B cell (primary cell): ENCODE data around the gene NAP1L1. TPM values are rescaled to one million over a fixed set of nuclear protein-coding genes. Genes with fewer than 3 reads are reported as not detected.

ENCODE experiments used
- ATAC-seq: fragments of 200-7000 bp; cut with Tn5 transposase; one replicate; pipeline ENCODE4 v1.10.0; 2021; ENCODE audit warnings: low read depth, mild to moderate bottlenecking, moderate number of reproducible peaks, moderate library complexity
- CTCF ChIA-PET: fragments of 350-600 bp; sonication (Branson Sonifier 250); formaldehyde crosslinking; loops from one replicate; lab custom pipeline; 2021; ENCODE audit warnings: antibody characterized with exemption, inconsistent platforms; lab: Charles Lee
- POLR2A ChIA-PET: fragments of 350-600 bp; sonication (Branson Sonifier 250); formaldehyde crosslinking; loops from one replicate; lab custom pipeline; 2021; ENCODE audit warnings: antibody characterized with exemption; lab: Charles Lee
- DNase-seq: peaks from one replicate; pipeline ENCODE4 v3.0.0; 2013
- H2AFZ ChIP-seq: 2 replicates; pipeline ENCODE4 v1.6.1; 2012; ENCODE audit warnings: mild to moderate bottlenecking, low read depth, low read length; ENCODE audit not compliant: insufficient read depth, poor library complexity, severe bottlenecking
- H3K27ac ChIP-seq, 2 donors: 1 replicate in 1 of 2; 2 replicates in 1 of 2; pipeline ENCODE4 v1.5.1; 2012 to 2013; ENCODE audit warnings: low read length in 2 of 2, mild to moderate bottlenecking in 2 of 2, moderate library complexity in 1 of 2
- H3K27me3 ChIP-seq, 4 experiments: fragments of 200-600 bp in 1 of 4; sonication (generic) in 1 of 4; replicated peaks in 1 of 4; 1 replicate in 2 of 4; 2 replicates in 2 of 4; pipeline versions ENCODE4 v1.6.1 to v1.7.0; 2013 to 2016; ENCODE audit warnings: low read length in 3 of 4, mild to moderate bottlenecking in 2 of 4, mixed read lengths in 1 of 4, moderate library complexity in 1 of 4; ENCODE audit not compliant: insufficient read depth in 4 of 4, control insufficient read depth in 3 of 4; ENCODE audit errors: control extremely low read depth in 1 of 4
- H3K36me3 ChIP-seq, 2 experiments: replicated peaks in 1 of 2; 1 replicate in 1 of 2; 2 replicates in 1 of 2; pipeline versions ENCODE4 v1.6.1 to v1.7.1; 2013; ENCODE audit warnings: low read length in 1 of 2; ENCODE audit not compliant: insufficient read depth in 2 of 2, control insufficient read depth in 1 of 2; ENCODE audit errors: control extremely low read depth in 1 of 2, extremely low read depth in 1 of 2
- H3K4me1 ChIP-seq, 2 donors: fragments of 200-600 bp in 1 of 2; sonication (generic) in 1 of 2; 1 replicate in 1 of 2; 2 replicates in 1 of 2; pipeline versions ENCODE4 v1.5.1 to v1.6.1; 2013 to 2017; ENCODE audit warnings: low read length in 2 of 2; ENCODE audit not compliant: control insufficient read depth in 2 of 2, insufficient read depth in 2 of 2
- H3K4me2 ChIP-seq: replicated peaks from 2 replicates; pipeline ENCODE3; 2012; ENCODE audit warnings: mild to moderate bottlenecking, low read depth, low read length; ENCODE audit not compliant: poor library complexity, severe bottlenecking
- H3K4me3 ChIP-seq, 5 experiments: fragments of 200-600 bp in 1 of 5; sonication (generic) in 1 of 5; 1 replicate in 3 of 5; 2 replicates in 2 of 5; pipeline versions ENCODE4 v1.5.1 to v1.7.0; 2011 to 2016; ENCODE audit warnings: low read length in 4 of 5, mild to moderate bottlenecking in 4 of 5, low read depth in 2 of 5, control low read depth in 1 of 5, moderate library complexity in 1 of 5; ENCODE audit not compliant: insufficient read depth in 1 of 5; ENCODE audit errors: control extremely low read depth in 1 of 5, extremely low read depth in 1 of 5
- H3K79me2 ChIP-seq: fragments of 200-600 bp; sonication (generic); one replicate; pipeline ENCODE4 v1.6.0; 2016; ENCODE audit warnings: low read length; ENCODE audit not compliant: control insufficient read depth, insufficient read depth
- H3K9ac ChIP-seq: fragments of 200-600 bp; sonication (generic); 2 replicates; pipeline ENCODE4 v1.6.1; 2017; ENCODE audit warnings: mild to moderate bottlenecking, low read length, moderate library complexity
- H3K9me3 ChIP-seq, 3 donors: one replicate each; pipeline versions ENCODE4 v1.6.1 to v1.7.1; 2013; ENCODE audit warnings: low read length in 2 of 3; ENCODE audit not compliant: control insufficient read depth in 2 of 3, insufficient read depth in 1 of 3; ENCODE audit errors: control extremely low read depth in 1 of 3
- H4K20me1 ChIP-seq: 2 replicates; pipeline ENCODE4 v1.6.0; 2012; ENCODE audit warnings: mild to moderate bottlenecking, low read length; ENCODE audit not compliant: insufficient read depth, control insufficient read depth, poor library complexity, severe bottlenecking
- H3K27ac Mint-ChIP-seq: one replicate; pipeline ENCODE4 v1.8.0; 2021; ENCODE audit warnings: mixed read lengths
- H3K27me3 Mint-ChIP-seq: one replicate; pipeline ENCODE4 v1.8.0; 2021; ENCODE audit warnings: mixed read lengths
- H3K4me1 Mint-ChIP-seq: one replicate; pipeline ENCODE4 v1.8.0; 2021; ENCODE audit warnings: mixed read lengths
- H3K4me3 Mint-ChIP-seq: one replicate; pipeline ENCODE4 v1.8.0; 2021; ENCODE audit warnings: mixed read lengths
- H3K9me3 Mint-ChIP-seq: one replicate; pipeline ENCODE4 v1.8.0; 2022; ENCODE audit warnings: mixed read lengths; ENCODE audit not compliant: insufficient read depth
- CTCF ChIP-seq: fragments of 200-600 bp; IDR thresholded peaks from one replicate; pipeline ENCODE4 v1.8.0; 2022; ENCODE audit warnings: antibody characterized with exemption, mild to moderate bottlenecking
- EZH2 ChIP-seq: IDR thresholded peaks from 2 replicates; pipeline ENCODE4 v1.6.1; 2012; ENCODE audit warnings: borderline replicate concordance, low read depth, mild to moderate bottlenecking, moderate library complexity, low read length; ENCODE audit not compliant: insufficient read depth, poor library complexity, severe bottlenecking
- WGBS: methylation state at CpG from one replicate; pipeline ENCODE4 v1.1.5; 2013; ENCODE audit warnings: missing lambda C conversion rate; ENCODE audit not compliant: insufficient coverage; 5-methylcytosine and 5-hydroxymethylcytosine counted together
- intact Hi-C: fragments of 100-400 bp; cut with micrococcal nuclease; formaldehyde crosslinking; loops from one replicate; pipeline ENCODE4 v1.10.0; 2022
- polyA plus RNA-seq: library from polyadenylated mRNA; depleted of rRNA; stranded (reverse); fragments of >200 nt; gene quantifications from 2 replicates; pipeline ENCODE4 v1.2.3, GENCODE V29; 2012
- total RNA-seq, 2 donors: library from RNA; stranded (reverse); fragments of 120-200 nt in 1 of 2; gene quantifications; 1 replicate in 1 of 2; 2 replicates in 1 of 2; pipeline versions ENCODE4 v1.2.3 to v1.2.4, GENCODE V29; 2013 to 2022

The NAP1L1 gene
- total and polyA plus RNA-seq, 2 donors (not counting 1 experiment from before 2014, with no cell fraction given), result 165 to 766 TPM

DNA sequence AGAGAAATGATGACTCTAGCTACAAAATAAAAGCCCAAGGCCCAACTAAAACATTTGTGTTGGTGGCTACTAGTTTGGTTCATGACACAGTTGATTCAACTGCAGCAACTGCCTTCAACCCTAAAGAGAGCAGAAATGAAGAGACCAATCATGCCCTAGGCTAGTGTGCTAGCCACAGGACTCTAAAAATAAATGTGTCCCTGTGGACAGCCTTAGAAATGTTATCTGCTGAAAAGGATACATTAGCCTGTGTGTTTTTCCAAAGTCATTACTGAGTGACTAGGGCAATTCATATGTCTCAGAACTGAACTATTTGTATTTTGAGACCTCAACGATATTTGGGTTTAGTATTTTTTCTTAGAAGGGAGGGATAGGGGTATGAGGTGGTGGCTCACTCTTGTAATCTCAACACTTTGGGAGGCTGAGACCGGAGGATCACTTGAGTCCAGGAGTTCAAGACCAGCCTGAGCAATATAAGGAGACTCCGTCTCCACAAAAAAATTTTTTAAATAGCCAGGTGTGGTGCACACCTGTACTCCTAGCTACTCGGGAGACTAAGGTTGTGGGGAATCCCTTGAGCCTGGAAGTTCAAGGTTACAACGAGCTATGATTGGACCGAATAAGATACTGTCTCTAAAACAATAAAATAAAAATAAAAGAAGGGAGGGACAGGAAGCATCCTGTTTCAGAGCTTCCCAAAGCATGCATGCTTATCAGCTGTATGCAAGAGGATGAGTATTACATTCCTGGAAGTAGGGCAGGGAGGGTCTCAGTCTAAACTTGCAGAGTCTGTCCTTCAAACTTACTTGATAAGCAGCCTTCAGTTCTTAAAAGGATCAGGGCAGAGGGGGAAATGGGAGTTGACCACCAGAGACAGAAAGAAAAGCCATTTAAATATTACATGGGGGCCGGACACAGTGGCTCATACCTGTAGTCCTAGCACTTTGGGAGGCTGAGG lies 29.6 kb upstream of the NAP1L1 start:
- no peaks in the 10 kb centered on the region for H3K4me1 ChIP-seq
- H3K4me3 Mint-ChIP-seq, result no peak overlapping the region
- no peaks in the 10 kb centered on the region for H3K79me2 ChIP-seq
- H3K9me3 Mint-ChIP-seq, result no peaks in the 10 kb centered on the region
- H3K4me3 ChIP-seq, result no peak overlapping the region
- TF ChIP-seq CTCF, result no peak
- no peak for TF ChIP-seq EZH2
- WGBS, result no CpG with 5 or more reads among the region's 7 CpGs
- no peak overlapping the region for H3K4me2 ChIP-seq
- no peaks in the 10 kb centered on the region for H3K27me3 ChIP-seq
- ChIA-PET CTCF (no interaction called here), POLR2A (no interaction called here)
- H3K9ac ChIP-seq, result no peak overlapping the region
- ATAC-seq (no peak), DNase-seq (no peak)
- no peak overlapping the region for H2AFZ ChIP-seq
- intact Hi-C loops, result no loop called here
- H3K27ac ChIP-seq, result no peak overlapping the region
- H3K9me3 ChIP-seq, result no peaks in the 10 kb centered on the region
- H3K36me3 ChIP-seq, result no peaks in the 10 kb centered on the region
- H3K27me3 Mint-ChIP-seq, result peaks cover 4% of the 10 kb centered on the region
- no peaks in the 10 kb centered on the region for H3K4me1 Mint-ChIP-seq
- H4K20me1 ChIP-seq, result no peaks in the 10 kb centered on the region
- H3K27ac Mint-ChIP-seq, result no peak overlapping the region

DNA sequence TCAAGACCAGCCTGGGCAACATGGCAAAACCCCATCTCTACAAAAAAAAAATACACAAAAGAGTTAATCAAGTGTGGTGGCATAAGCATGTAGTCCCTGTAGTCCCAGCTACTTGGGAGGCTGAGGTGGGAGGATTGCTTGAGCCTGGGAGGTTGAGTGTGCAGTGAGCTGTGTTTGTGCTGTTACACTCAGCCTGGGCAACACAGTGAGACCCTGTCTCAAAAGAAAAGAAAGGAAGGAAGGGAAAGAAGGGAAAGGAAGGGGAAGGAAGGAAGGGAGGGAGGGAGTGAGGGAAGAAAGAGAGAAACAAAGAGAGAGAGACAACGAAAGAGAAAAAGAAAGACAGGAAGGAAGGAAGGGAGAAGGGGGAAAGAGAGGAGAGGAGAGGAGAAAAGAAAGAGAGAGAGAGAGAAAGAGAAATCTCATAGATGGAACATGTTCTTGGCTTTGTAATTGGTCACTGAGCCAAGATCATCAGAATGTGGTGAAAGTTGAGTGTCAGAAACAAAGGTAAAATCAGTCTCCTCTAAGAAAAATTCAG lies 26.8 kb upstream of the NAP1L1 start:
- H3K9ac ChIP-seq, result no peak overlapping the region
- H3K27me3 ChIP-seq, result no peaks in the 10 kb centered on the region
- H3K27me3 Mint-ChIP-seq, result peaks cover 10% of the 10 kb centered on the region
- H2AFZ ChIP-seq, result no peak overlapping the region
- no peaks in the 10 kb centered on the region for H3K9me3 ChIP-seq
- ChIA-PET CTCF (no interaction called here), POLR2A (no interaction called here)
- DNase-seq (no peak), ATAC-seq (no peak)
- H3K4me1 ChIP-seq, result no peaks in the 10 kb centered on the region
- no peak overlapping the region for H3K4me3 Mint-ChIP-seq
- no peaks in the 10 kb centered on the region for H3K79me2 ChIP-seq
- no peaks in the 10 kb centered on the region for H3K36me3 ChIP-seq
- no peak overlapping the region for H3K27ac Mint-ChIP-seq
- H3K9me3 Mint-ChIP-seq, result no peaks in the 10 kb centered on the region
- H4K20me1 ChIP-seq, result no peaks in the 10 kb centered on the region
- TF ChIP-seq CTCF (no peak), EZH2 (no peak)
- no peak overlapping the region for H3K27ac ChIP-seq
- no CpG with 5 or more reads among the region's 1 CpG for WGBS
- intact Hi-C loops, result no loop called here
- H3K4me2 ChIP-seq, result no peak overlapping the region
- H3K4me1 Mint-ChIP-seq, result no peaks in the 10 kb centered on the region
- H3K4me3 ChIP-seq, result no peak overlapping the region
